SK-N-SH (cell line): ENCODE measurements around the gene PRND. TPM values are rescaled to one million over a fixed set of nuclear protein-coding genes. Genes with fewer than 3 reads are reported as not detected.

Experiments
- CTCF ChIA-PET: fragments of 300-600, 350-600 bp; formaldehyde crosslinking; extraction: SDS; loops from one replicate; lab custom pipeline; 2021; lab: Yijun Ruan, JAX
- POLR2A ChIA-PET: fragments of 350-600 bp; sonication (Branson Sonifier 250); formaldehyde crosslinking; extraction: SDS; loops from one replicate; lab custom pipeline; 2020; ENCODE audit warnings: antibody characterized with exemption, inconsistent platforms; lab: Yijun Ruan, JAX
- DNase-seq: peaks from one replicate; pipeline ENCODE4 v3.0.0; 2012
- H2AFZ ChIP-seq: fragments of 200-600 bp; sonication (generic); 2 replicates; pipeline ENCODE4 v1.8.1; 2016; ENCODE audit warnings: antibody characterized with exemption, mild to moderate bottlenecking, low read depth
- H3F3A ChIP-seq: fragments of 200-600 bp; sonication (generic); replicated peaks from 2 replicates; pipeline ENCODE3; 2016; ENCODE audit warnings: antibody characterized with exemption, mild to moderate bottlenecking; ENCODE audit not compliant: insufficient read depth
- H3K27ac ChIP-seq, 2 experiments: fragments of 200-500 bp in 1 of 2; fragments of 200-600 bp in 1 of 2; sonication (Bioruptor generic) in 1 of 2; sonication (generic), shearing (Covaris generic) in 1 of 2; 2 replicates each; pipeline versions ENCODE4 v1.5.1 to v1.6.1; 2014 to 2016; ENCODE audit warnings: low read depth in 2 of 2, inconsistent platforms in 1 of 2, low read length in 1 of 2, mild to moderate bottlenecking in 1 of 2, mixed read lengths in 1 of 2
- H3K27me3 ChIP-seq: fragments of 200-600 bp; sonication (generic), shearing (Covaris generic); 2 replicates; pipeline ENCODE4 v1.6.1; 2016; ENCODE audit warnings: mixed run types; ENCODE audit not compliant: insufficient read depth
- H3K36me3 ChIP-seq, 2 experiments: fragments of 200-500 bp in 1 of 2; fragments of 200-600 bp in 1 of 2; sonication (Bioruptor generic) in 1 of 2; sonication (generic) in 1 of 2; replicated peaks in 1 of 2; 2 replicates each; pipeline versions ENCODE3 to v1.5.1; 2014 to 2016; ENCODE audit warnings: low read length in 1 of 2, mild to moderate bottlenecking in 1 of 2; ENCODE audit not compliant: insufficient read depth in 2 of 2, control insufficient read depth in 1 of 2
- H3K4me1 ChIP-seq, 2 experiments: fragments of 200-500 bp in 1 of 2; fragments of 200-600 bp in 1 of 2; sonication (Bioruptor generic) in 1 of 2; sonication (generic), shearing (Covaris generic) in 1 of 2; 2 replicates each; pipeline versions ENCODE4 v1.5.1 to v1.6.1; 2014 to 2016; ENCODE audit warnings: low read depth in 1 of 2, low read length in 1 of 2, mixed run types in 1 of 2; ENCODE audit not compliant: insufficient read depth in 2 of 2, control insufficient read depth in 1 of 2
- H3K4me2 ChIP-seq: fragments of 200-600 bp; sonication (generic), shearing (Covaris generic); 2 replicates; pipeline ENCODE4 v1.6.1; 2017; ENCODE audit warnings: mixed run types
- H3K4me3 ChIP-seq, 2 experiments: fragments of 200-500 bp in 1 of 2; fragments of 200-600 bp in 1 of 2; sonication (Bioruptor generic) in 1 of 2; sonication (generic), shearing (Covaris generic) in 1 of 2; 2 replicates each; pipeline versions ENCODE4 v1.5.1 to v1.8.1; 2014 to 2016; ENCODE audit warnings: low read depth in 2 of 2, inconsistent platforms in 1 of 2, low read length in 1 of 2, mild to moderate bottlenecking in 1 of 2, mixed read lengths in 1 of 2, moderate library complexity in 1 of 2
- H3K79me2 ChIP-seq: fragments of 200-600 bp; sonication (generic); 2 replicates; pipeline ENCODE4 v1.8.1; 2017; ENCODE audit warnings: mild to moderate bottlenecking; ENCODE audit not compliant: insufficient read depth
- H3K9ac ChIP-seq: fragments of 200-600 bp; sonication (generic); 2 replicates; pipeline ENCODE4 v1.6.1; 2017; ENCODE audit warnings: mixed run types
- H3K9me2 ChIP-seq: fragments of 200-600 bp; sonication (generic); 2 replicates; pipeline ENCODE4 v1.6.1; 2017; ENCODE audit warnings: mixed run types
- H3K9me3 ChIP-seq: fragments of 200-600 bp; sonication (generic); 2 replicates; pipeline ENCODE4 v1.6.1; 2017; ENCODE audit warnings: mixed run types, mild to moderate bottlenecking, moderate library complexity
- H4K20me1 ChIP-seq: fragments of 200-600 bp; sonication (generic); 2 replicates; pipeline ENCODE4 v1.6.1; 2017; ENCODE audit warnings: mild to moderate bottlenecking, mixed run types; ENCODE audit not compliant: insufficient read depth
- CTCF ChIP-seq: fragments of 200-600 bp; sonication (generic); IDR thresholded peaks from 2 replicates; pipeline ENCODE4 v1.6.1; 2017; ENCODE audit warnings: antibody characterized with exemption, mild to moderate bottlenecking, moderate library complexity
- ELF1 ChIP-seq: IDR thresholded peaks from 2 replicates; pipeline ENCODE4 v1.4.0; 2012
- EZH2phosphoT487 ChIP-seq: fragments of 200-600 bp; sonication (generic); IDR thresholded peaks from 2 replicates; pipeline ENCODE4 v1.6.1; 2017; ENCODE audit warnings: low read depth, mixed run types, mild to moderate bottlenecking, antibody characterized with exemption, moderate library complexity, borderline replicate concordance
- FOSL2 ChIP-seq: IDR thresholded peaks from 2 replicates; pipeline ENCODE4 v1.4.0; 2012; ENCODE audit warnings: low read depth, mild to moderate bottlenecking, moderate library complexity, borderline replicate concordance
- FOXM1 ChIP-seq: IDR thresholded peaks from 2 replicates; pipeline ENCODE4 v1.4.0; 2012; ENCODE audit warnings: low read depth, mild to moderate bottlenecking
- GABPA ChIP-seq: IDR thresholded peaks from 2 replicates; pipeline ENCODE4 v1.4.0; 2012; ENCODE audit warnings: low read depth, mild to moderate bottlenecking
- JUND ChIP-seq: IDR thresholded peaks from 2 replicates; pipeline ENCODE4 v1.4.0; 2012
- MEF2A ChIP-seq: IDR thresholded peaks from 2 replicates; pipeline ENCODE4 v1.4.0; 2012; ENCODE audit warnings: low read depth, borderline replicate concordance
- MXI1 ChIP-seq: IDR thresholded peaks from 2 replicates; pipeline ENCODE4 v1.6.1; 2012; ENCODE audit warnings: mild to moderate bottlenecking, low read depth, low read length, improper control_type of control experiment
- NFIC ChIP-seq: IDR thresholded peaks from 2 replicates; pipeline ENCODE4 v1.4.0; 2012; ENCODE audit warnings: borderline replicate concordance
- PBX3 ChIP-seq: IDR thresholded peaks from 2 replicates; pipeline ENCODE4; 2012
- RAD21 ChIP-seq: IDR thresholded peaks from 2 replicates; pipeline ENCODE4 v1.6.1; 2012; ENCODE audit warnings: mild to moderate bottlenecking, low read length
- RCOR1 ChIP-seq: fragments of 150-350 bp; IDR thresholded peaks from 2 replicates; pipeline ENCODE4 v1.6.1; 2017; ENCODE audit warnings: antibody characterized with exemption, low read length
- REST ChIP-seq: IDR thresholded peaks from 2 replicates; pipeline ENCODE4 v1.6.1; 2012; ENCODE audit warnings: mild to moderate bottlenecking, low read depth, low read length, moderate library complexity
- RFX5 ChIP-seq: IDR thresholded peaks from 2 replicates; pipeline ENCODE4 v1.6.1; 2012; ENCODE audit warnings: mild to moderate bottlenecking, improper control_type of control experiment, low read length
- TAF1 ChIP-seq: IDR thresholded peaks from 2 replicates; pipeline ENCODE4 v1.6.1; 2012; ENCODE audit warnings: low read depth, mild to moderate bottlenecking, low read length, moderate library complexity, borderline replicate concordance
- TCF12 ChIP-seq: IDR thresholded peaks from 2 replicates; pipeline ENCODE4 v1.4.0; 2012
- TEAD4 ChIP-seq: IDR thresholded peaks from 2 replicates; pipeline ENCODE4 v1.4.0; 2012; ENCODE audit warnings: mild to moderate bottlenecking, borderline replicate concordance; ENCODE audit not compliant: insufficient read depth
- USF1 ChIP-seq: IDR thresholded peaks from 2 replicates; pipeline ENCODE4 v1.4.0; 2012; ENCODE audit warnings: low read depth, borderline replicate concordance
- USF2 ChIP-seq: fragments of 150-350 bp; IDR thresholded peaks from 2 replicates; pipeline ENCODE4 v1.6.1; 2017; ENCODE audit warnings: antibody characterized with exemption, low read length, low read depth, borderline replicate concordance
- YY1 ChIP-seq: IDR thresholded peaks from 2 replicates; pipeline ENCODE4 v1.4.0; 2012; ENCODE audit warnings: low read depth, mild to moderate bottlenecking
- WGBS: methylation state at CpG from one replicate; pipeline ENCODE4 v1.1.6; 2017; ENCODE audit warnings: low lambda C conversion rate; 5-methylcytosine and 5-hydroxymethylcytosine counted together
- polyA plus RNA-seq, 3 experiments: library from polyadenylated mRNA; depleted of rRNA; stranded (reverse); fragments of >200 nt; gene quantifications; 2 replicates each; pipeline ENCODE4 v1.2.3, GENCODE V29; 2012

PRND gene
- polyA plus RNA-seq, 1 of the 3 experiments (the other 2 are of a cell fraction): not detected

- no peak for TF ChIP-seq PBX3
- no peak for TF ChIP-seq RAD21
- no peak for TF ChIP-seq MEF2A
- TF ChIP-seq JUND: no peak
- TF ChIP-seq NFIC: no peak
- TF ChIP-seq TAF1: no peak
- TF ChIP-seq RCOR1: no peak
- no peak for TF ChIP-seq TEAD4
- TF ChIP-seq USF1: no peak
- TF ChIP-seq, all 33 proteins: peak for 0
Measured at GRCh38 chr20:4775322-4776078, 53.8 kb downstream of the PRND start (continued).

- no peak for TF ChIP-seq JUND
- no peak for TF ChIP-seq FOSL2
- TF ChIP-seq MEF2A: no peak
- no peak for TF ChIP-seq CTCF
- TF ChIP-seq TCF12: no peak
- no peak for TF ChIP-seq EZH2phosphoT487
- TF ChIP-seq USF1: no peak
- TF ChIP-seq RAD21: no peak
- TF ChIP-seq USF2: no peak
- TF ChIP-seq RFX5: no peak
- no peak for TF ChIP-seq REST
- no peak for TF ChIP-seq FOXM1
- TF ChIP-seq YY1: no peak
- no peak for TF ChIP-seq MXI1
- no peak for TF ChIP-seq GABPA
- no peak for TF ChIP-seq NFIC
- TF ChIP-seq TAF1: no peak
- TF ChIP-seq ELF1: no peak
- TF ChIP-seq TEAD4: no peak
- no peaks in the 10 kb centered on the region for H3K4me1 ChIP-seq
- H3K79me2 ChIP-seq: no peaks in the 10 kb centered on the region
- no peak overlapping the region for H3K9ac ChIP-seq
- H3K9me2 ChIP-seq: no peaks in the 10 kb centered on the region
- no peak overlapping the region for H3K27ac ChIP-seq
- DNase-seq: no peak
- H3F3A ChIP-seq: no peaks in the 10 kb centered on the region
- H3K4me2 ChIP-seq: no peak overlapping the region
- 50% methylated on average over 14 of the region's 14 CpGs for WGBS
- H3K9me3 ChIP-seq: no peaks in the 10 kb centered on the region
- CTCF ChIA-PET: interaction anchor here (1.1 to 1.7 kb wide), 2 partner anchors 177 to 180 kb away, joined by 3 to 5 read pairs; no protein-coding TSS in a partner anchor
- no peak overlapping the region for H3K4me3 ChIP-seq
- no peaks in the 10 kb centered on the region for H3K36me3 ChIP-seq
- H2AFZ ChIP-seq: no peak overlapping the region
- H3K27me3 ChIP-seq: no peaks in the 10 kb centered on the region
- no peaks in the 10 kb centered on the region for H4K20me1 ChIP-seq
- POLR2A ChIA-PET: no interaction called here
Measured at GRCh38 chr20:4776079-4776630, 54.4 kb downstream of the PRND start.
